Activated naive CD4-positive, alpha-beta T cell (primary cell): Measurements from ENCODE around the gene YIPF4.
"Not testable (repeated sequence)": the region's sequence is repeated elsewhere in the genome, so short reads cannot be mapped to it uniquely, and the experiment has no call there.

ENCODE experiments used
- DNase-seq, 4 experiments: peaks; one replicate each; lab custom pipeline; 2025; lab: John Stamatoyannopoulos, UW

YIPF4 gene

GRCh38 chr2:32277674-32278477 lies at the start of gene YIPF4:
Gene YIPF4 (plus strand): TSS chr2:32277904. CDS start chr2:32278156, 252 bp downstream.
- peak; percentile 59 to 88 (median 66) for DNase-seq

GRCh38 chr2:32228181-32228580 lies 49.5 kb upstream of the YIPF4 start:
- DNase-seq: no peak

- no peak for DNase-seq
These were observed 48.1 kb upstream of the YIPF4 start for GRCh38 chr2:32229635-32230034.

- DNase-seq: no peak
These were observed 45.7 kb upstream of the YIPF4 start for GRCh38 chr2:32231959-32232358.

GRCh38 chr2:32235315-32235714 lies 42.4 kb upstream of the YIPF4 start:
- no peak for DNase-seq

GRCh38 chr2:32237488-32237887 lies 40.2 kb upstream of the YIPF4 start:
- no peak for DNase-seq

GRCh38 chr2:32237996-32238395 lies 39.7 kb upstream of the YIPF4 start:
- no peak for DNase-seq

- no peak for DNase-seq
These were observed 35.4 kb upstream of the YIPF4 start for GRCh38 chr2:32242331-32242730.

- no peak for DNase-seq
These were observed 30.8 kb upstream of the YIPF4 start for GRCh38 chr2:32246911-32247310.

- no peak for DNase-seq
These were observed 29.4 kb upstream of the YIPF4 start for GRCh38 chr2:32248299-32248698.

GRCh38 chr2:32249731-32250236 lies 27.9 kb upstream of the YIPF4 start:
- DNase-seq: no peak

GRCh38 chr2:32250290-32250689 lies 27.4 kb upstream of the YIPF4 start:
- no peak for DNase-seq

- DNase-seq: no peak
These were observed 19.5 kb upstream of the YIPF4 start for GRCh38 chr2:32258242-32258641.

GRCh38 chr2:32260376-32260775 lies 17.3 kb upstream of the YIPF4 start:
- DNase-seq: no peak

- DNase-seq: no peak
These were observed 15.6 kb upstream of the YIPF4 start for GRCh38 chr2:32262105-32262504.

GRCh38 chr2:32264422-32265105 lies 13.1 kb upstream of the YIPF4 start, which contains the start of gene NLRC4:
Gene NLRC4 (minus strand): TSS chr2:32264886. CDS start chr2:32256775, 8,111 bp downstream.
- DNase-seq: no peak

- DNase-seq: no peak
These were observed 6.6 kb upstream of the YIPF4 start for GRCh38 chr2:32271063-32271462.

GRCh38 chr2:32272279-32272678 lies 5.4 kb upstream of the YIPF4 start:
- no peak for DNase-seq

GRCh38 chr2:32274289-32274688 lies 3.4 kb upstream of the YIPF4 start:
- no peak for DNase-seq

GRCh38 chr2:32275790-32276189 lies 1.9 kb upstream of the YIPF4 start:
- DNase-seq: not testable (repeated sequence)

GRCh38 chr2:32277363-32277673 lies 386 bp upstream of the YIPF4 start:
- no peak for DNase-seq

GRCh38 chr2:32278478-32278853 lies 762 bp downstream of the YIPF4 start:
- no peak for DNase-seq

GRCh38 chr2:32284321-32284720 lies 6.6 kb downstream of the YIPF4 start:
- DNase-seq: no peak
